Thyroid gland (tissue), 4 donors: ENCODE results near the gene KCTD6. TPM values are rescaled to one million over a fixed set of nuclear protein-coding genes. Genes with fewer than 3 reads are reported as not detected.

Experiments used
- DNase-seq, 2 donors: peaks; one replicate each; pipeline ENCODE4 v3.0.0-alpha.2; 2019
- H3K27ac ChIP-seq, 3 donors: fragments of 200-600 bp; sonication (generic); 1 replicate in 2 of 3; 2 replicates in 1 of 3; pipeline ENCODE4 v1.5.1; 2016 to 2019; ENCODE audit warnings: mild to moderate bottlenecking in 1 of 3, moderate library complexity in 1 of 3
- H3K27me3 ChIP-seq: fragments of 200-600 bp; sonication (generic); one replicate; pipeline ENCODE4 v1.5.1; 2019
- H3K36me3 ChIP-seq, 2 donors: fragments of 200-600 bp; sonication (generic); one replicate each; pipeline ENCODE4 v1.5.1; 2016 to 2019
- H3K4me1 ChIP-seq, 2 donors: fragments of 200-600 bp; sonication (generic); one replicate each; pipeline ENCODE4 v1.5.1; 2017 to 2019
- H3K4me3 ChIP-seq, 3 donors: fragments of 200-600 bp; sonication (generic); replicated peaks in 1 of 3; 1 replicate in 2 of 3; 2 replicates in 1 of 3; pipeline ENCODE4 v1.5.1; 2016; ENCODE audit warnings: mild to moderate bottlenecking in 1 of 3
- H3K9me3 ChIP-seq: fragments of 200-600 bp; sonication (generic); one replicate; pipeline ENCODE4 v1.5.1; 2017
- CTCF ChIP-seq, 6 experiments: fragments of 200-600 bp in 3 of 6; fragments of 450-650 bp in 3 of 6; sonication (generic) in 3 of 6; IDR thresholded peaks; one replicate each; pipeline ENCODE4 v1.5.1; 2016 to 2019; ENCODE audit warnings: antibody characterized with exemption in 6 of 6, mild to moderate bottlenecking in 2 of 6, inconsistent platforms in 1 of 6, moderate library complexity in 1 of 6
- POLR2A ChIP-seq, 2 donors: fragments of 450-650 bp; IDR thresholded peaks; one replicate each; pipeline ENCODE4 v1.6.1; 2017; ENCODE audit warnings: antibody characterized with exemption in 2 of 2, mild to moderate bottlenecking in 2 of 2, moderate library complexity in 1 of 2
- WGBS, 2 donors: methylation state at CpG; one replicate each; pipeline ENCODE4 v1.1.5; 2017; 5-methylcytosine and 5-hydroxymethylcytosine counted together
- intact Hi-C: fragments of 100-400 bp; cut with DNase I; formaldehyde crosslinking; loops from one replicate; pipeline ENCODE4 v1.15.1; 2023
- total RNA-seq, 4 donors: library from RNA; depleted of rRNA; stranded (reverse); fragments of >200 nt; gene quantifications; one replicate each; pipeline ENCODE4 v1.2.3, GENCODE V29; 2016

KCTD6 gene
- 10 to 100 TPM; 16.6 to 33.6 (median 21.3) TPM for total RNA-seq

GRCh38 chr3:58491506-58492402 lies at the start of gene KCTD6:
Gene KCTD6 (plus strand): TSS chr3:58492096. CDS start chr3:58498756, 6,660 bp downstream.
- intact Hi-C loops = loop anchor here (2.0 to 5.0 kb wide), 3 partner anchors 41 to 159 kb away; partner anchors contain the start of genes PDHB and PXK
- H3K27ac ChIP-seq = peak within 1 kb of the TSS; percentile 78 to 94 (median 82)
- H3K4me1 ChIP-seq = peaks cover 30 to 31% of the 10 kb centered on the region in 2 donors
- no peaks in the 10 kb centered on the region for H3K36me3 ChIP-seq
- peak in 5 of 6 experiments; percentile 34 to 95 (median 91) for TF ChIP-seq CTCF (IDR thresholded peaks at IDR 0.05)
- peak; percentile 28 to 72 for TF ChIP-seq POLR2A (IDR thresholded peaks at IDR 0.05)
- DNase-seq = peak; percentile 92 to 94
- WGBS, 2 donors = 1 to 5% methylated on average over 9 to 48 of the region's 104 CpGs
- no peaks in the 10 kb centered on the region for H3K27me3 ChIP-seq
- H3K4me3 ChIP-seq = peak within 1 kb of the TSS; percentile 29 to 60 (median 45)
- H3K9me3 ChIP-seq = no peaks in the 10 kb centered on the region

GRCh38 chr3:58452176-58452575 lies 39.7 kb upstream of the KCTD6 start:
- Histone ChIP-seq H3K36me3 (no peaks in the 10 kb centered on the region), H3K4me1 (no peaks in the 10 kb centered on the region), H3K9me3 (no peaks in the 10 kb centered on the region), H3K27ac (no peak overlapping the region), H3K27me3 (no peaks in the 10 kb centered on the region), H3K4me3 (no peak overlapping the region)
- TF ChIP-seq POLR2A (IDR thresholded peaks at IDR 0.05) (no peak), CTCF (IDR thresholded peaks at IDR 0.05) (no peak)
- DNase-seq = no peak
- intact Hi-C loops = no loop called here
- WGBS, 2 donors = 60 to 83% methylated on average over 1 of the region's 1 CpG

GRCh38 chr3:58459160-58459559 lies 32.7 kb upstream of the KCTD6 start:
- intact Hi-C loops = no loop called here
- WGBS, 2 donors = 89 to 91% methylated on average over 4 of the region's 4 CpGs

GRCh38 chr3:58462829-58463180 lies 29.1 kb upstream of the KCTD6 start:
- intact Hi-C loops = no loop called here
- Histone ChIP-seq H3K4me1 (peaks cover 6 to 8% of the 10 kb centered on the region in 2 donors), H3K27ac (no peak overlapping the region), H3K27me3 (no peaks in the 10 kb centered on the region), H3K4me3 (no peak overlapping the region), H3K36me3 (no peaks in the 10 kb centered on the region), H3K9me3 (no peaks in the 10 kb centered on the region)
- no peak for DNase-seq
- TF ChIP-seq CTCF (IDR thresholded peaks at IDR 0.05) = no peak
- no peak for TF ChIP-seq POLR2A (IDR thresholded peaks at IDR 0.05)
- 62 to 73% methylated on average over 4 of the region's 4 CpGs for WGBS, 2 donors

More at GRCh38 chr3:58459160-58459559, 32.7 kb upstream of the KCTD6 start:
- Histone ChIP-seq H3K4me3 (no peak overlapping the region), H3K9me3 (no peaks in the 10 kb centered on the region), H3K4me1 (peaks cover 6 to 8% of the 10 kb centered on the region in 2 donors), H3K36me3 (no peaks in the 10 kb centered on the region), H3K27ac (no peak overlapping the region), H3K27me3 (no peaks in the 10 kb centered on the region)
- no peak for DNase-seq
- TF ChIP-seq POLR2A (IDR thresholded peaks at IDR 0.05) (no peak), CTCF (IDR thresholded peaks at IDR 0.05) (no peak)
